OCI-LY7 (cell line): Measurements from ENCODE around the gene TTC28.

ENCODE experiments used
- EZH2phosphoT487 ChIP-seq: fragments of 200-600 bp; sonication (generic); IDR thresholded peaks from 2 replicates; pipeline ENCODE4 v1.6.1; 2018; ENCODE audit warnings: low read depth, borderline replicate concordance, mild to moderate bottlenecking, mixed run types, antibody characterized with exemption, low read length, moderate library complexity, mixed read lengths
- TF ChIP-seq, protein P1 (sequence below): fragments of 200-600 bp; sonication (generic); conservative IDR thresholded peaks from 2 replicates; pipeline ENCODE4 v1.5.1; 2014; ENCODE audit warnings: mild to moderate bottlenecking, antibody characterized with exemption, low read length, moderate library complexity, mixed read lengths

DNA sequence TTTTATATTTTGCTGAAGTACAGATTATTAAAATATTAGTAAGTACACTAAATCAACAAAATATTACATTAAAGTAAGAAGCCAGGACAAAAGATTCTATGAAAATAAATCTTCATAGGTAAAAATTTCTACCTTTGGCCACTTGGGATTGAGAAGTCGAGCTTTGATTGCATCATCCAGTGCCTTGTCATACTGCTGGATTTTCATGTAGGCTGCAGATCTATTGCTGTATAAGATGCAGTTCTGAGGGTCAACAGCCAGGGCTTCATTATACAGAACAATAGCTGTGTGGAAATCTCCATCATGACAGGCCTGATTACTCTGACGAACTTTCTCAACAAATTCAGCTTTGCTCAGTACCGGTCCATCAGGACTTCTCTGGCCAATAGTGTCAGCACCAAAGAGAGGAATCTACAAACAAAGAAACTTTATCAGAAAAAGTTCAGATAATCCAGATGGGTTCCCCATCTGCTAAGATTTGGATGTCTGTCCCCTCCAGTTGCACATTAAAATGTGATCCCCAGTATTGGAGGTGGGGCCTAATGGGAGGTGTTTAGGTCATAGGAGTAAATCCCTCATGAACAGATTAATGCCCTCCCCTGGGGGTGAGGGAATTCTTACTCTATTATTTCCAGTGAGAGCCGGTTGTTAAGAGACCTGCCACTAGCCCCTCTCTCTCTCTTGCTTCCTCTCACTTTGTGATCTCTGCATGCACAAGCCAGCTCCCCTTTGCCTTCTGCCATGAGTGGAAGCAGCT is 50.0 kb downstream of the TTC28 start:
- TF ChIP-seq, protein P1, sequence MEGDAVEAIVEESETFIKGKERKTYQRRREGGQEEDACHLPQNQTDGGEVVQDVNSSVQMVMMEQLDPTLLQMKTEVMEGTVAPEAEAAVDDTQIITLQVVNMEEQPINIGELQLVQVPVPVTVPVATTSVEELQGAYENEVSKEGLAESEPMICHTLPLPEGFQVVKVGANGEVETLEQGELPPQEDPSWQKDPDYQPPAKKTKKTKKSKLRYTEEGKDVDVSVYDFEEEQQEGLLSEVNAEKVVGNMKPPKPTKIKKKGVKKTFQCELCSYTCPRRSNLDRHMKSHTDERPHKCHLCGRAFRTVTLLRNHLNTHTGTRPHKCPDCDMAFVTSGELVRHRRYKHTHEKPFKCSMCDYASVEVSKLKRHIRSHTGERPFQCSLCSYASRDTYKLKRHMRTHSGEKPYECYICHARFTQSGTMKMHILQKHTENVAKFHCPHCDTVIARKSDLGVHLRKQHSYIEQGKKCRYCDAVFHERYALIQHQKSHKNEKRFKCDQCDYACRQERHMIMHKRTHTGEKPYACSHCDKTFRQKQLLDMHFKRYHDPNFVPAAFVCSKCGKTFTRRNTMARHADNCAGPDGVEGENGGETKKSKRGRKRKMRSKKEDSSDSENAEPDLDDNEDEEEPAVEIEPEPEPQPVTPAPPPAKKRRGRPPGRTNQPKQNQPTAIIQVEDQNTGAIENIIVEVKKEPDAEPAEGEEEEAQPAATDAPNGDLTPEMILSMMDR: no peak
- no peak for TF ChIP-seq EZH2phosphoT487
